Gastroesophageal sphincter (tissue), 3 donors: ENCODE results near the gene NUP98.

Experiments
- CTCF ChIP-seq, 4 experiments: fragments of 200-600 bp in 2 of 4; fragments of 450-650 bp in 2 of 4; sonication (generic) in 1 of 4; IDR thresholded peaks; one replicate each; pipeline ENCODE4 v1.5.1; 2017 to 2019; ENCODE audit warnings: antibody characterized with exemption in 4 of 4, mild to moderate bottlenecking in 2 of 4, moderate library complexity in 2 of 4
- POLR2A ChIP-seq, 2 donors: fragments of 450-650 bp; IDR thresholded peaks; one replicate each; pipeline ENCODE4 v1.6.1; 2017; ENCODE audit warnings: antibody characterized with exemption in 2 of 2, mild to moderate bottlenecking in 2 of 2, moderate library complexity in 1 of 2
- POLR2AphosphoS5 ChIP-seq: sonication (generic); formaldehyde crosslinking; IDR thresholded peaks from one replicate; pipeline ENCODE4 v1.6.1; 2017; ENCODE audit warnings: antibody characterized with exemption

GRCh38 chr11:3722100-3722499 is 75.3 kb downstream of the NUP98 start:
- no peak for TF ChIP-seq POLR2AphosphoS5
- no peak for TF ChIP-seq POLR2A (IDR thresholded peaks at IDR 0.05)
- TF ChIP-seq CTCF (IDR thresholded peaks at IDR 0.05): no peak
